HG02852 (cell line): ENCODE data around the gene RECQL5.

Source experiments
- ATAC-seq: cut with Tn5 transposase; IDR thresholded peaks from one replicate; pipeline ENCODE4 v1.9.1; 2021; ENCODE audit warnings: mild to moderate bottlenecking, moderate library complexity; ENCODE audit not compliant: unreplicated experiment

The RECQL5 gene

GRCh38 chr17:75619506-75620431 is 47.2 kb downstream of the RECQL5 start:
- ATAC-seq = no peak

GRCh38 chr17:75617675-75618074 is 49.3 kb downstream of the RECQL5 start:
- ATAC-seq = no peak

- no peak for ATAC-seq
Measured at GRCh38 chr17:75617218-75617617, 49.7 kb downstream of the RECQL5 start.

- no peak for ATAC-seq
Measured at GRCh38 chr17:75616521-75617122, 50.3 kb downstream of the RECQL5 start.

- no peak for ATAC-seq
Measured at GRCh38 chr17:75615301-75615700, 51.7 kb downstream of the RECQL5 start.

- no peak for ATAC-seq
Measured at GRCh38 chr17:75614556-75615270, 52.2 kb downstream of the RECQL5 start.

GRCh38 chr17:75614006-75614405 is 52.9 kb downstream of the RECQL5 start:
- no peak for ATAC-seq

- ATAC-seq = no peak
Measured at GRCh38 chr17:75612906-75613626, 53.9 kb downstream of the RECQL5 start.

GRCh38 chr17:75611851-75612429 is 55.0 kb downstream of the RECQL5 start:
- ATAC-seq = no peak

- no peak for ATAC-seq
Measured at GRCh38 chr17:75610103-75610984, 56.6 kb downstream of the RECQL5 start.

- no peak for ATAC-seq
Measured at GRCh38 chr17:75607086-75607485, 59.9 kb downstream of the RECQL5 start.

- no peak for ATAC-seq
Measured at GRCh38 chr17:75605790-75606189, 61.2 kb downstream of the RECQL5 start.

GRCh38 chr17:75604034-75604695 is 62.8 kb downstream of the RECQL5 start:
- no peak for ATAC-seq

- no peak for ATAC-seq
Measured at GRCh38 chr17:75603123-75603522, 63.8 kb downstream of the RECQL5 start.

- ATAC-seq = no peak
Measured at GRCh38 chr17:75602644-75603043, 64.3 kb downstream of the RECQL5 start.

GRCh38 chr17:75601057-75601987 is 65.6 kb downstream of the RECQL5 start:
- ATAC-seq = no peak

GRCh38 chr17:75596320-75597087 is 70.5 kb downstream of the RECQL5 start:
- no peak for ATAC-seq
